NCI-H526 treated with DMSO at 0.1 percent for 48 hours (cell line): ENCODE data around the gene HK1.
A peak's percentile ranks its signal among the peaks of the same experiment; 100 is the strongest.
"Not testable (repeated sequence)": the region's sequence is repeated elsewhere in the genome, so short reads cannot be mapped to it uniquely, and the experiment has no call there.

Experiments
- DNase-seq: peaks from one replicate; lab custom pipeline; 2025; lab: John Stamatoyannopoulos, UW

Gene HK1

DNA sequence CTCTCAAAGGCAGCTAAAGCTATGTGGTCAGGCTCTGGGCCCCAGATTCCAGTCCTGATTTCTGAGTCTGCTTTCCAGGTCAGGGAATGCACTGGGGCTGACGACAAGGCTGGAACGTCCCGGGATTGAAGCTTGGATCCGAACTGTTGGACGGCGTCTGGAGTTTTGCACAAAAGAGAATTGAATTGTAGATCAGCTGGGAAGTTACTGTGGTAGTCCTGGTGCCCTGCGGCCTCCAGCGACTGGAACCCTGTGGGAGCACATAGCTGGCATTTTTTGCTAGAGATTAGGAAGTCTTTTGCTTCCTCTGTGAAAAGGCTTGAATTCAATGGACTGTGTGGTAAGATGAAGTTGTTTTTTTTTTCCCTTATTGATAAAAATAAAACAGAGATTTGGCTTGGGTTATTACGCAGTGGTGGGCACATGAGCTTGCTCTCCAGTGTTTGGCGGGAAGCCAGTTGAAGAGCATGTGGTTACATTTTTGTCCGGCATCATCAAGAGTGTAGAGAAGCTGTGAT lies at the start of gene HK1:
TSS of gene HK1 (plus strand) at position 51 of the 518 bp plus-strand sequence.
- DNase-seq: no peak

DNA sequence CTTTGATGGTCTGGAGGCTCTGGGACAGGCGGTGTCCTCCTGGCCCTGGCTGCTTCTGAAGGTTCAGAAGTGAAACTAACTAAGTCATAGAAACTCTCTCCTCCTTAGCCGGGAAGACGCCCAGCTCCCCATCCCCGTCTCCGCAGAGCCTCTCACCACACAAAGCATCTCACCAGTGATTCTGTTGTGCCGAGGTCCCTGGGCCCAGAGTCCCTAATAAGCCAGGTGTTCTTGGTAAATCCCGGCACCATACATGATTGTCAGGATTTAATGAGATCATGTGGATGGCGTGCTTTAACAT lies 48.7 kb upstream of the HK1 start:
- DNase-seq: no peak

DNA sequence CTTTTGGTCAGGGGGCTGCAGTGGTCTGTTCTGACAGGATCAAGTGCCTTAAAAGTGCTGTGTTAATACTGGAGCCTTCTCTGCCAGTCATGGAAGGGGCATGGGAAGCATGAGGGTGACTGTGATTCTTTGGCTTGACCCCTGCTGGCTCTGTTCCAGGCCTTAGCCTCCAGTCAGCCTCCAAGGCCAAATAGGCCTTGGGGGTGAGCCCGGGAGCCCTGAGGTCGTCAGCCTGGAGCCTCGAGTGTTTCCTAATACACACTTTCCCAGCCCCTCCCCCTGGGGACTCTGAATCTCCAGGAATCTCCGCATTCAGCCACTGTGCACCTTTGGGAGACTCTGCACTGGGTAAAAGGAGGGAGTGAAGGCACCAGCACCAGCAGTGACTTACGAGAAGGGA lies 48.2 kb upstream of the HK1 start:
- no peak for DNase-seq

DNA sequence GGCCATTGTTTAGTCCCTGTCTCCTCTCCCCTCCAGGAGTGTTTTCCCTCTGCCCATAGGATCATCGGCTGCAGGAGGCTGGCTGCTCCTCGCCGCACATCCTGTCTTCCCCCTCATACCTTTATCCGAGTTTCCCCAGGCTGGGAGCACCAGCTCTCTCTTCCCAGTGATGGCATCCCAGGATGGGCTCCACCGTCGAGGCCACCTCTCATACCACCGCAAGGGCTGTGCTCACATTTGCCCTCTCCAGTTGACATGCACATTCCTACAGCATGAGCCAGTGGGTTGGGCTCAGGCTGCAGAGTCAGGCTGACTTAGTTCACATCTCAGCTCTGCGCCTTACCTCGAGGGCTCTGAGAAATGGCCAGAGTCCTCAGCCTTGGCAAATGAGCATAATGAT lies 46.0 kb upstream of the HK1 start:
- no peak for DNase-seq

DNA sequence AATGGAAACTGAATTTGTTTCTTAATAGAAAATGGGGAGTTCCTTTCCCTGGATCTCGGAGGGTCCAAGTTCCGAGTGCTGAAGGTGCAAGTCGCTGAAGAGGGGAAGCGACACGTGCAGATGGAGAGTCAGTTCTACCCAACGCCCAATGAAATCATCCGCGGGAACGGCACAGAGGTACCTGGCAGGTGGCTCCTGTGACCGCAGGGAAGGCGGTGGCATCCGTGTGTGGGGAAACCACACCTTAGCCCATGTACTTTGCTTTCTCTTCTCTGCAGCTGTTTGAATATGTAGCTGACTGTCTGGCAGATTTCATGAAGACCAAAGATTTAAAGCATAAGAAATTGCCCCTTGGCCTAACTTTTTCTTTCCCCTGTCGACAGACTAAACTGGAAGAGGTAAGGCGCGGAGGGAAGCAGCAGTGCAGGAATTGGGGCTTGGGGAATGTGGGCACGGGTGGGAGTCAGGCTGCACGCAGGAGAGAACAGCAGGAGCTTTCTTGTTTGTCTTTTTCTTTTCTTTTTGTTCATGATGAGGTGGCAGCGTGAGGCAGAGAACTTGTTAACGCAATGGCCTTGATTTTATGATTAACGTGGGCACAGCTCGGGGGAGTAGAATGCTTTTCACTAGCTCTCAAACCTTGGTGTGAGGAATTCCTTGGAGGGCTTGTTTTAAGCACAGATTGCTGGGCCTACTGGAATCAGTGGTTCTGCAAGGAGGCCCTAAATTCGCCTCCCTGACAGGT lies 45.4 kb upstream of the HK1 start:
- no peak for DNase-seq

DNA sequence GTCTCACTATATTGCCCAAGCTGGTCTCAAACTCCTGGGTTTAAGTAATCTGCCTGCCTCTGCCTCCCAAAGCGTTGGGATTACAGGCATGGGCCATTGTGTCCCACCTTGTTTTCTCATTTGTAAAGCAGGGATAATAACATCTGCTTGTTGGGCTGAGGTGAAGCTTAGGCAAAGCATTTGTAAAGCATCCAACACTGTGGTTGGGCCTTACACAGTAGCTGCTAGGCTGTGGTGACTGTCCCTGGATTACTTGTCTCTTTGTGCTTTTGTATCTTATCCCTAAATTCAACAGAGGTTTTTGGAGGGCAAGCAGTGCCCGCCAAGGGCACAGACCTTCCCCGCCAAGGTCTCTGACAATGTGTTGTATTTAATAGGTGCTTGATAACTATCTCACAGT lies 43.8 kb upstream of the HK1 start:
- DNase-seq: no peak

DNA sequence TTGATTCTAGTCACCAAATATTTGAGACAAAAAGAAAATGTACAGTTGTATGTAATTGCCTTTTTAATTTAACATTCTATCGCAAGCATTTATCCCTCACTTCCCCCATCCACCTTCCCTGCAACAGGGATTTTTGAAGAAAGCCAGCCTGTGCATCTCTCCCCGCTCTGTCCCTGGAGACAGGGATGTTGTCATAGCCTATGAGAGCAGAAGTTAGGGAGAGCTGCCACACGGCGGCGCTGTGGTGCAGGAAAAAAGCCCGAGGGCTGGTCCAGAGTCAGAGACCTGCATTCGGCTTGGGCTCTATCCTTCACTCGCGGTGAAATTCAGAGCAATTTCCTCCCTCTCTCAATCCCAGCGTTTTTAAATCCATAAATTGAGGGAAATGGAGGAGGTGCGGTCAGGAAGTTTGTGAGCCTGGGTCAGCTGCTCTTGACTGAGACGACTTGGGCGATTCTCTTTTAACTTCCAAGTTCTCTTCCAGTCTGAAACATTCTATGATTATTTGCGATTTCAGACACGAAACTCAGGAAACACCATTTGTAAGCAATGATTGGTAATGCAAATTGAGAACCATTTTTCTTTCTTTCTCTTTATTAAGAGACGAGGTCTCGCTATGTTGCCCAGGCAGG lies 40.7 kb upstream of the HK1 start:
- DNase-seq: peak; percentile 26

DNA sequence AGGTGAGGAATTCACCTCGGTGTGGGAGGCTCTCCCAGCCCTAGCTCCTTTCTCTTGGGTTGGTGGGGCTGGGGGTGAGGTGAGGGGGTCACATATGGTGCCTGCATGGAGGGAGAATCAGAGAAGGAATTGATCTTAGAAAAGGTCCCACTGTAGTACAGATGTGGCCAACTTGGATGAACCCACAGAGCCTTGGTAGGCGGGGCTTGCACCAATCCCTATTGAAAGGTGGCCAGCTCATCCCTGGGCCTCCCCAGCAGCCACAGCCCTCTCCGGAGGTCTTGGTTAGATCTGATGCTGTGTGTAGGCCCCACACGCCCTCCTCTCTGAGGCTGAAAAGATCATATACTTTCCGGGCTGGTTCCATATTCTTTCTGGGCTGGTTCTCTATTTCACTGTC lies 39.2 kb upstream of the HK1 start:
- no peak for DNase-seq

DNA sequence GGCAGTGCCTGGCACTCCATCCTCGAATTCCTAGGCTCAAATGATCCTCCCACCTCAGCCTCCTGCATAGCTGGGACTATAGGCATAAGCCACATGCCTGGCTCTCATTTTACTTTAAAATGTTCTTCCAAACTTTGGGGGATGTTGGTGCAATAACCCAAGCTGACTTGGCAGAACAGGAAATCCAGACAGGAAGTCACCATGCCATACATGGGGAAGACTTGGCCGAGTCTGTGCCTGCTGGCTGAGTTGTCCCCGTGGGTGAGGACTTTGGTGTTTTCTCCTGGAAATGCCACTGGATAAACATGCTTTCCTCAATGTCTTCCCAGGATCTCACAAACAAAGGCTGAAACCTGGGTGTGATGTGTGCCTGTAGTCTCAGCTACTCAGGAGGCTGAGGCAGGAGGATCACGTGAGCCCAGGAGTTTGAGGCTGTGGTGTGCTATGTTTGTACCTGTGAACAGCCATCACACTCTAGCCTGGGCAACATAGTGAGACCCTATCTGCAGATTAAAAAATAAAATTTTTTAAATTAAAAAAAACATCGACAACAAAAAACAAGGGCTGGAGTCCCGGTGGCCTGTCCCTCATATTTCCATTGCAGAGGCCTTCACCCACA lies 38.4 kb upstream of the HK1 start:
- no peak for DNase-seq

DNA sequence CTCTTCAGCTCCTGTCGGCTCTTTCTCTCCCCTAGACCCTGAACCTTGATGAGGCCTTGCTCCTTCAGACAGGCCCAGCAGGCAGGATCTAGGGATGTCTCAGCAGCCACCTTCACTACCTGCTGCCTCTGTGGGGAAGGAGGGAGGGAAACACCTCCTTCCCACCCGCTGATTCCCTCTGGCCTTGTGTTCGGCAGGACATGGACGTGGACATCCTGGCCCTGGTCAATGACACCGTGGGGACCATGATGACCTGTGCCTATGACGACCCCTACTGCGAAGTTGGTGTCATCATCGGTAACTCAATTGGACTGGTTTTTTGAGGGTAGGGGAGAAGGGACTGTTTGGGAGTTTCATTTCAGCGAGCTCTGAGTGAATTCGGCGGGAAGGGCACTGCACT lies 37.8 kb upstream of the HK1 start:
- no peak for DNase-seq

DNA sequence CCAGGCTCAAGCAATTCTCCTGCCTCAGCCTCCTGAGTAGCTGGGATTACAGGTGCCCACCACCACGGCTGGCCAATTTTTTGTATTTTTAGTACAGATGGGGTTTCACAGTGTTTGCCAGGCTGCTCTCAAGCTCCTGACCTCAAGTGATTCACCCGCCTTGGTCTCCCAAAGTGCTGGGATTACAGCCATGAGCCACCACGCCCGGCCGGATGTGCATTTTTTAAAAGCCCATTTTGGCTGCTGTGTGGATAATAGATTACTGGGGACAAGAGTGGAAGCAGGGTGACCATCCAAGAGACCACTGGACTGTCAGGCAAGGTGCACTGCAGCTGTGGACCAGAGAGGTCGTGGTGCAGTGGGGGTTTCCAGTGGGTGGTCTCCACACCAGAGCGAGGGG lies 36.7 kb upstream of the HK1 start:
- no peak for DNase-seq

DNA sequence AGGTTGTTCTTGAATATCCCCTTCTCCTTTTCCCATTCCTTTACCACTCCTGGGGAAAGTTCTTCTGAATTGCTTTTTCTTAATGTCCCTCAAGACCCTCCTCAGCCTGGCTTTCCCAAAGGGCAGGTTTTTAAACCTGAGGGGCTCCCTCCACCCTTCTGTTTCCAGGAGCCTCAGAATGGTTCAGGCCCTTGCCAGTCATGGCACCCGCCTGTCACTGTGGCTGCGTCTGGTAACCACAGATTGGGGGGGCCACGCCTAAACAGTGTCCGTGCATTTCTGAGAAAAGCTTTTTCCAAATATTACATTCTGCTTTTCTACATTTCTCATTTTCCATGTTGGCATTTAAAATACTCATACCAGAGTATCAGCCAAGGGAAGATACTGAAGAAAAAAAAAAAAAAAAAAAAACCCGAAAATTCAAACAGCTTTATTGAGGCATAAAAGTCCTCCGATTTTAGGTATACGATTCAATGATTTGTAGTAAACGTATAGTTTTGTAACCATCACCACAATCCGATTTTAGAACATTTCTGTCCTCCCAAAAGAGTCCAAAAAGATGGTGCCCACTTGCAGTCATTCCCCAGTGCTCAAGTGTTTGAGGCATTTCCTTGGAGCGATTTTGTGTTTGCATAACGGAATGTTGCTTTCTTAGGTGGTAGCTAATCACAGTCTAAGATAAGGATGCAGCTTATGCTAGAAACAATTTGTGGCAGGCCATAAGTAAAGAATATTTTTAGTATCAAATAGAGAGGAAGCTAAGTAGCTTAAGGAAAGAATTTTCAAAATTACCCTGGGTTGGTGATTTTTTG lies 36.0 kb upstream of the HK1 start:
- no peak for DNase-seq

DNA sequence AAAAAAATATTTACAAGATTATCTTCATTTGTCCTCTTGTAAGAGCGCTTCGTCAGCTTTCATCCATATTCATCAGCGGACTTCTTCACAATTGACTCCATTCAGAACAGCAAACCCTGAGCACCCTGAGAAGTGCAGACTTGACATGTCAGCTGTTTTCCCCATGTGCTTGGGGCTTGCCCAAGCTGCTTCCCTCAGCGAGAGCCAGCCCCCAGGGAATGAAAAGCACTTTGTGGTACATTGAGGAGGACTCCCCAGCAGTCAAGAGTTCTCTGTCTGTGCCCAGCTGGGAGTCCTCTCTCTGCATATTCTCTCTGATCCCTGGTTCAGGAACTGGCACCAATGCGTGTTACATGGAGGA lies 35.5 kb upstream of the HK1 start:
- DNase-seq: no peak

DNA sequence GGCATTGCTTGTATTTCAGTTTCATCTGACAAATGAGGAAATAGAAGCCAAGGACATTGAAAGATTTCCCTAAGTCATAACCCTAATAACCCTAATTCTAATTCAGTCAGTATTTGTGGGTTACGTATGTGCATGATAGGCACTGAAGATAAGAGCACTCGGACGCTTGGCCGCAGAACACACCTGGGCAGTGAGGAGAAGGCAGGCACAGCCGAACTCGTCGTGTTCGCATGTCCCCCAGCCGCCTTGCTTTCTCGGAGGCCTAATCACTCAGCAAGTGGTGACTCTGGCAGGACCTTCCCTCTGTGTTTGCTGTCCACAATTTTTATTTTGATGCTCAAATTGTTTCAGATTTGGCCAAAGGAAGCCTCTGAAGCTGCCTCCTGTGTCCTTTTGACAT lies 34.5 kb upstream of the HK1 start:
- no peak for DNase-seq

DNA sequence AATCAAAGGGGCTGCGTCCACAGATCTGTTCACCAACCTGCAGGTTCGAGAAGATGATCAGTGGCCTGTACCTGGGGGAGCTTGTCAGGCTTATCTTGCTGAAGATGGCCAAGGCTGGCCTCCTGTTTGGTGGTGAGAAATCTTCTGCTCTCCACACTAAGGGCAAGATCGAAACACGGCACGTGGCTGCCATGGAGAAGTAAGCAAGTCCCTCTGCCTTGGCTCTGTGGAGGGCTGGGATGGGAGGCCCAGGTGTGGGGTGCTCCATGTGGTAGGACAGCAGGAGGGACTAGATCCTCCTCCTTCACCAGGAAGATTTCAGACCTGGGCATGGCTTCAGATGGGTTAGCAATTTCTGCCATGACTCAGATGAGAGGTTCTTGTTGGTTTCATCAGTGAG lies 32.3 kb upstream of the HK1 start:
- no peak for DNase-seq

DNA sequence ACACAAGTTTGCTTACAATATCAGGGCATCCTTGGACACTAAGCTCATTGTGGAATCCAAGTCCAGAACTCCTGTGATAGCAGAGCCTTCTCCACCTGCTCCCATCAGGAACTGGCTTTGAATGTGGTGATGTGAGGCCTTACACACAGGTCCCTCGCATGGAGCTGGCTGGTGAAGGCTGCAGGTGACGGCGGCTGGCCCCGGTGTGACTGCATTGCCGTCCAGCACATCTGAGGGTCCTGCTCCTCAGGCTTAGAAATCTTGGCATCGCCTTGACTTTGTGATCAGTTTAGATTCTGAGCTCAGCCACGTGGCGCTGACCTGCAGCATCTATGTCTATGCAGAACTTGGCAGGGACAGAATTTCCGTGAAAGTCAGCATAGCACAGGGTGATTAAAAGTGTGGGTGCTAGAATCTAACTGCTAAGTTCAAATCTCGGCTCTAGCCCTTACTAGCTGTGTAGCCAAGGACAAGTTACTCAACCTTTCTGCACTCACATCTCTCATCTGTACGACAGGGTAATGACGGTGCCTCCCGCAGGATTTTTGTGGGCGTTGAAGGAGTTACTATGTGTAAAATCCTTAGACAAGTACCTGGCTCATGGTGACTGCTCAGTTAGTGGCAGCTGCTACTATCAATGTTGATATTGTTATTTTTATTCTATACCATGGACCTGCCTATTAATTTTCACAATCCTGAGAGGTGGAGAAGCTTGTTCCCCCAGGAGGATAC lies 31.5 kb upstream of the HK1 start:
- DNase-seq: no peak

DNA sequence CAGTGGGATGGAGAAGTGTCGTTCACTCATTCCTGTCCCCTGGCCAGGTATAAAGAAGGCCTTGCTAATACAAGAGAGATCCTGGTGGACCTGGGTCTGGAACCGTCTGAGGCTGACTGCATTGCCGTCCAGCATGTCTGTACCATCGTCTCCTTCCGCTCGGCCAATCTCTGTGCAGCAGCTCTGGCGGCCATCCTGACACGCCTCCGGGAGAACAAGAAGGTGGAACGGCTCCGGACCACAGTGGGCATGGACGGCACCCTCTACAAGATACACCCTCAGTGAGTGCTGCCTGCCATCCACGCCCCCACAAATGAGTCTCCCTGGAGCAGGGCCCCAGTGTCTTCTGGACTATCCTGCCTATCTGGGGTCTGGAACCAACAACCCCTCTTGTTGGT lies 31.0 kb upstream of the HK1 start:
- DNase-seq: no peak

DNA sequence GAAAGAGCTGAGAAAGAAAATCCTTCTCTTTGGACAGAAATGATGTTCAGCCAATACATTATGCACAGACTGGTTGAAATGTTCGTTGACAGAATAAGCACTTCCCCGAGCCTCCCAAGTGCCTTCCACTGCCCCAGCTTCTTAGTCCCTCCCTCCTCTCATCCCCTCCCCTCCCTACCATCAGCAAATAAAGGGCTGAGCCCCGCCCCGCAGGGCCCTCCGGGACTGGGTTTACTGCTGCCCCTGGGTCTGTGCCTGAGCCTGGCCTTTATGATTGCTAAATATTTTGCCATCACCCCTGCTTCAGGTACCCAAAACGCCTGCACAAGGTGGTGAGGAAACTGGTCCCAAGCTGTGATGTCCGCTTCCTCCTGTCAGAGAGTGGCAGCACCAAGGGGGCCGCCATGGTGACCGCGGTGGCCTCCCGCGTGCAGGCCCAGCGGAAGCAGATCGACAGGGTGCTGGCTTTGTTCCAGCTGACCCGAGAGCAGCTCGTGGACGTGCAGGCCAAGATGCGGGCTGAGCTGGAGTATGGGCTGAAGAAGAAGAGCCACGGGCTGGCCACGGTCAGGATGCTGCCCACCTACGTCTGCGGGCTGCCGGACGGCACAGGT lies 30.1 kb upstream of the HK1 start:
- DNase-seq: no peak

DNA sequence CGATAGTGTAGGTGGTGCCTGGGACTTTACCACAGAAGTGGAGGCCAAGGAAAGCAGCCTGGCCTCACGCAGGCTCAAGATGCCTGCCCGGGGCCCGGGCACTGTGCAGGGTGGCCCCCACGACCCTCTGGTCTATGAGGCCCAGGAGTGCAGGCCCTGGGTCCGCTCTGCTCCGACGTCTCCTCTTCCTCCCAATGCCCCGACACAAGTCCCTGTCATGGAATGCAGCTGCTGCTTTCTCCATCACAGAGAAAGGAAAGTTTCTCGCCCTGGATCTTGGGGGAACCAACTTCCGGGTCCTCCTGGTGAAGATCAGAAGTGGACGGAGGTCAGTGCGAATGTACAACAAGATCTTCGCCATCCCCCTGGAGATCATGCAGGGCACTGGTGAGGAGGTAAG lies 28.3 kb upstream of the HK1 start:
- no peak for DNase-seq

DNA sequence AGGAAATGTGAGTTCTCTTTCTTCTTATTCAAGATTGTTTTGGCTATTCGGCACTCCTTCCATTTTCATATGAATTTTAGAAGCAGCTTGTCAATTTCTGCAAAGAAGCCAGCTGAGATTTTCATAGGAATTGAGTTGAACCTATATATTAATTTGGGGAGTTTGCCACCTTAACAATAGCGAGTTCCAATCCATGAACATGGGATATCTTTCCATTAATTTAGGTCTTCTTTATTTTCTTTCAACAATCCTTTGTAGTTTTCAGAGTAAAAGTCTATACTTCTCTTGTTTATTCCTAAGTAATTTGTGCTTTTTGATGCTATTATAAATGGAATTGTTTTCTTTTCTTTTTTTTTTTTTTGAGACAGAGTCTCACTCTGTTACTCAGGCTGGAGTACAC lies 26.9 kb upstream of the HK1 start:
- not testable (repeated sequence) for DNase-seq

DNA sequence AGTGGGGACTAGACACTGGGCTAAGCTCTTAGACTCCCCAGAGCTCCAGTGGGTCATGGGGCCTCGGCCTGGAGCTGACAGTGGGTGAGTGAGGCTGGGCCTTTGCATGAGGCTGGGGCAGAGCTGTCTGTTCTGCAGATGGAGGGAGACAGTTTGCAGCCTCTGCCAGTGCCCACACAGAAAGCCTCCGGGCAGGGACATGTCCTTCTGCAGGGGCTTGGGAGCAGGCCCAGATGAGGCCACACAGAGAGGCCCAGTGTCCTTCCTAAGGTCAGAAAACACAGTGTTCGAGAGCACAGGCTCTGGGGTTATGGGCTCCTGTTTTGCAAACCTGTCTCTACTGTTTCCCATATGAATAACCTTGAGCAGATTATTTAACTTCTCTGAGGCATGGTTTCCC lies 25.1 kb upstream of the HK1 start:
- DNase-seq: no peak

DNA sequence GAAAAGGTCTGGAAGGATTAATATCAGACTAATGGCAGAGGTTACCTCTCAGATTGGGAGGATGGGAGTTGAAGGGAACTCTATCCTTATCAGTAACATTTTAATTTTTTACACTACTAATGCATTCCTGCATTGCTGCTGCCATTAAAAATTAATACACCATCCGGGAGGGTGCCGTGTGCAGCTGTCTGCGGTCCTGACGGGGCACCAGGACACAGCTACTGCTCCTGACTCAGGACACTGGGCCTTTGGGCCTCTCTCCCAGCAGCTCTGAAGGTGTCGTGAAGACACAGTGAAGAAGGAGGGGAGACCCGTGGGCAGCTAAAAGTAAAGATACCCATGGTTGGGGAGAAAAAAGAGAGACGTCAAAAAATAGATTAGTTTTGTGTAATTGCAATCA lies 23.4 kb upstream of the HK1 start:
- DNase-seq: no peak
